Stimulated activated CD4-positive, alpha-beta T cell treated with anti-CD3 and anti-CD28 coated beads, Interleukin-15, amount 100 ng/mL, for 24 hours (primary cell): ENCODE measurements around the gene ALOX5.
"Not testable (repeated sequence)": the region's sequence is repeated elsewhere in the genome, so short reads cannot be mapped to it uniquely, and the experiment has no call there.

Experiments
- DNase-seq: peaks from one replicate; pipeline ENCODE4 v3.0.0-alpha.2; 2020

ALOX5 gene

GRCh38 chr10:45471531-45472310 is 97.7 kb downstream of the ALOX5 start:
- no peak for DNase-seq

DNA sequence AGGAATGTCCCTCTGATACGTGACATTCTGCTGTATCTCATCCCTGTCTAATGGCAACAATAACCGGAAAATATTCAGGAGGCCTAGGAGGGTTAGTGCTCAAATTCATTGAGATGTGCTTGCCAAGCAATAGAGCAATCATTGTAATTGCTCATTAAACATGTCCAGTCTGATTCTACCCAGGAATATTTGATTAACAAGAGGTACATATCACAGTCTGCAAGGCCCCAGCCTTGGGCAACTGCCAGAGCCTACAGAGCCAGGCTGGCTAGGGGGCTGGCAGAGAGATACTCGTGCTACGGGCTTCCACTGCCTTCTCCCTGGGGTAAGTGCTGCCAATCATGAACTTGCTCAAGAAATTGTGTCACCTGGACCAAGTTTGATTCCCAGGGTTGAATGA is 99.1 kb downstream of the ALOX5 start:
- no peak for DNase-seq

GRCh38 chr10:45476559-45476958 is 102.5 kb downstream of the ALOX5 start:
- DNase-seq: no peak

GRCh38 chr10:45480294-45480693 is 106.3 kb downstream of the ALOX5 start:
- no peak for DNase-seq

DNA sequence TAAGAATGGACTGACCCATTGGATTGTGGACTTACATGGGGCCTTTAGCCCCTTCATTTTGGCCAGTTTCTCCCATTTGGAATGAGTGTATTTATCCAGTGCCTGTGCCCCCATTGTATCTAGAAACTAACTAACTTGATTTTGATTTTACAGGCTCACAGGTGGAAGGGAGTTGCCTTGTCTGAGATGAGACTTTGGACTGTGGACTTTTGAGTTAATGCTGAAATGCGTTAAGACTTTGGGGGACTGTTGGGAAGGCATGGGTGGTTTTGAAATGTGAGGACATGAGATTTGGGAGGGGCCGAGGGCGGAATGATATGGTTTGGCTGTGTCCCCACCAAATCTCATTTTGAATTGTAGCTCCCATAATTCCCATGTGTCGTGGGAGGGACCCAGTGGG is 107.1 kb downstream of the ALOX5 start:
- DNase-seq: not testable (repeated sequence)

DNA sequence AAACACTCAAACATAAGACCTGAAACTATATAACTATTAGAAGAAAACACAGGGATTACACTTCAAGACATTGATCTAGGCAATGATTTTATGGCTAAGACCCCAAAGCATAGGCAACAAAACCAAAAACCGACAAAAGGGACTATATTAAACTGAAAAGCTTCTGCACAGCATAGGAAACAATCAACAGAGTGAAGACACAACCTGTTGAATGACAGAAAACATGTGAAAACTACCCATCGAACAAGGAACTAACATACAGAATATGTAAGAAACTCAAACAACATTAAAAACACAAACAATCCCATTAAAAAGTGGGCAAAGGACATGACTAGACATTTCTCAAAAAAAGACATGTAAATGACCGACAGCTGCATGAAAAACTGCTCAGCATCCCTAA is 109.0 kb downstream of the ALOX5 start:
- no peak for DNase-seq

DNA sequence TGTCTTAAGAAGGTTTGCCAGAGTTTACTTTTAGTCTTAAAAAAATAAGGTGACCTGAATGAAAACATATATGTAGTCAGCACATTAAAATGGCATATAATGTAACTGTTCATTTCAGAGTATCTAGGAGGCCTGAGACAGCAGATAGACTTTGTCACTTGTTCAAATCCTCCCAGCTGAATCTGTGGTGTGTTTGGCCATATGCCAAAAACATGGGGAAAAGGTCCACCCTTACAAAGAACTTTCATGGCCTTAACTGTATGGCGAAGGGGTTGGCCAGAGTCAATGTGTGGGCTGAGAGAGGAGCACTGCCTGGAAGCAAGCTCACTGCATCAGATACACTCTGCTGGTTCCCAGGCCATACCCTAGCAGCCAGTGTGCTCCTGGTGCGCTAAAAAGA is 113.7 kb downstream of the ALOX5 start:
- no peak for DNase-seq

- DNase-seq: no peak
Measured at GRCh38 chr10:45488365-45488764, 114.3 kb downstream of the ALOX5 start.

GRCh38 chr10:45490277-45490676 is 116.3 kb downstream of the ALOX5 start:
- DNase-seq: no peak

- no peak for DNase-seq
Measured at GRCh38 chr10:45491061-45491460, 117.0 kb downstream of the ALOX5 start.
